SU-DHL-6 (cell line): ENCODE results near the gene ALKBH6.

Experiments
- H2AFZ ChIP-seq: fragments of 200-600 bp; sonication (generic); 2 replicates; pipeline ENCODE4 v1.6.1; 2014; ENCODE audit warnings: low read depth, mild to moderate bottlenecking, moderate library complexity, mixed read lengths, antibody characterized with exemption, low read length; ENCODE audit not compliant: severe bottlenecking
- H3F3A ChIP-seq: fragments of 200-600 bp; shearing (Covaris generic); 2 replicates; pipeline ENCODE4 v1.6.0; 2016; ENCODE audit warnings: antibody characterized with exemption, mild to moderate bottlenecking; ENCODE audit not compliant: insufficient read depth
- H3K27ac ChIP-seq: fragments of 200-600 bp; sonication (generic); 2 replicates; pipeline ENCODE4 v1.5.1; 2016; ENCODE audit warnings: low read depth, mild to moderate bottlenecking, low read length, moderate library complexity, mixed read lengths
- H3K27me3 ChIP-seq: fragments of 200-600 bp; sonication (generic), shearing (Covaris generic); 2 replicates; pipeline ENCODE4 v1.6.0; 2014; ENCODE audit warnings: mild to moderate bottlenecking, low read length
- H3K36me3 ChIP-seq: fragments of 200-600 bp; sonication (generic); 2 replicates; pipeline ENCODE4 v1.6.1; 2014; ENCODE audit warnings: mild to moderate bottlenecking, low read length, mixed read lengths
- H3K4me2 ChIP-seq: fragments of 300-600, 200-600 bp; shearing (Covaris generic), sonication (generic); 2 replicates; pipeline ENCODE4 v1.6.0; 2014; ENCODE audit warnings: low read length, low read depth, mild to moderate bottlenecking; ENCODE audit not compliant: poor library complexity, severe bottlenecking
- H3K4me3 ChIP-seq: fragments of 200-600 bp; sonication (generic); 2 replicates; pipeline ENCODE4 v1.5.1; 2014; ENCODE audit warnings: antibody characterized with exemption, low read length, mild to moderate bottlenecking, mixed read lengths; ENCODE audit not compliant: insufficient read depth, poor library complexity, severe bottlenecking
- H3K79me2 ChIP-seq: fragments of 200-600 bp; sonication (generic); 2 replicates; pipeline ENCODE4 v1.6.1; 2014; ENCODE audit warnings: mild to moderate bottlenecking, low read length, moderate library complexity; ENCODE audit not compliant: insufficient read depth
- H3K9ac ChIP-seq: fragments of 200-600 bp; sonication (generic); 2 replicates; pipeline ENCODE4 v1.7.0; 2014; ENCODE audit warnings: mild to moderate bottlenecking, low read length
- H3K9me2 ChIP-seq: fragments of 200-600 bp; sonication (generic); replicated peaks from 2 replicates; pipeline ENCODE4 v1.6.1; 2014; ENCODE audit warnings: low read length; ENCODE audit not compliant: insufficient read depth
- H3K9me3 ChIP-seq: fragments of 200-600 bp; sonication (generic); 2 replicates; pipeline ENCODE4 v1.6.1; 2014; ENCODE audit warnings: low read length, mixed read lengths; ENCODE audit not compliant: insufficient read depth
- H4K20me1 ChIP-seq: fragments of 200-600 bp; sonication (generic); 2 replicates; pipeline ENCODE4 v1.6.1; 2014; ENCODE audit warnings: low read depth, mild to moderate bottlenecking, antibody characterized with exemption, low read length, moderate library complexity, mixed read lengths
- CTCF ChIP-seq: fragments of 200-600 bp; sonication (generic); IDR thresholded peaks from one replicate; pipeline ENCODE4 v1.5.1; 2017; ENCODE audit warnings: antibody characterized with exemption, mild to moderate bottlenecking, low read length, moderate library complexity; ENCODE audit not compliant: insufficient read depth, poor library complexity, severe bottlenecking
- EZH2phosphoT487 ChIP-seq: fragments of 200-600 bp; sonication (generic), shearing (Covaris generic); conservative IDR thresholded peaks from 2 replicates; pipeline ENCODE4 v1.6.1; 2018; ENCODE audit warnings: mild to moderate bottlenecking, antibody characterized with exemption, low read length, moderate library complexity, mixed read lengths

ALKBH6 gene

GRCh38 chr19:36027696-36028095, 13.7 kb upstream of the ALKBH6 start:
- TF ChIP-seq CTCF = no peak
- no peak for TF ChIP-seq EZH2phosphoT487
- H2AFZ ChIP-seq = no peak overlapping the region

DNA sequence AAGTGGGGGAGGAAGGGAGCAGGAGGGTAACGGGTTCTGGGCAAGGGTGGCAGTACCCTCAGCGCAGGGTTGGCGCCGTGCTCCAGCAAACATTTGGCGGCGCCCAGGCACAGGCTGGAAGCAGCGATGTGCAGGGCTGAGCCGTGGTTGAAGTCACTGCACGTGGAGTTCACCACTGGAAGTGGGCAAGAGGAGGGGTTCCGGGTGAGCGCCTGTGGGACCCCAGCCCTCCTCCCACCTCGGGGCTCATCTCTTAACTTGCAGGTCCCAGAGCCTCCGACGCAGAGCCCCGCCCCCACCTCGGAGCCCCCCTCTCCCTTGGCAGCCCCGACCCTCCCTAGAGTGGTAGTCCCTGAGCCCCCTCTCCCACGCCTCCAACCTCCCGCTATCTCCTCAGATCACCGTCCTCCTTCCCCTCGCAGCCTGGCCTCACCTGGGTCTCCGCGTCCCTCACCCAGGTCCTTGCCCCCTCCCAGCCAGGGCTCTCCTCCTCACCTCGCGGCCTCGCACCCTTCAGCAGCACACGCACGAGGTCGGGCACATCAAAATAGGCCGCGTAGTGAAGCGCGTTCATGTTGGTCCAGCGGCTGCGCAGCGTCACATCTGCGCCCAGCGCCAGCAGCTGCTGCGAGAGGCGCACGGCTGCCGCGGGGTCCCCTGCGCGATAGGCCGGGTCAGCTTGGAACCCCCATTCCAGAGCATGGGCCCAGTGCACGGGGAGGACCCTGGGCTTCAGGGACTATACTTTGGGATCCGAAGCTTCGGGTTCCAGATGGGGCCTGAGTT, 12.3 kb upstream of the ALKBH6 start:
- no peak overlapping the region for H3K4me3 ChIP-seq
- H3K9me2 ChIP-seq = no peaks in the 10 kb centered on the region
- H3K9ac ChIP-seq = no peak overlapping the region
- H3K79me2 ChIP-seq = no peaks in the 10 kb centered on the region
- H3K4me2 ChIP-seq = no peak overlapping the region
- H2AFZ ChIP-seq = no peak overlapping the region
- no peaks in the 10 kb centered on the region for H3F3A ChIP-seq
- no peaks in the 10 kb centered on the region for H3K27me3 ChIP-seq
- H3K27ac ChIP-seq = no peak overlapping the region
- H4K20me1 ChIP-seq = no peaks in the 10 kb centered on the region
- TF ChIP-seq EZH2phosphoT487 (no peak), CTCF (no peak)
- no peaks in the 10 kb centered on the region for H3K36me3 ChIP-seq
- no peaks in the 10 kb centered on the region for H3K9me3 ChIP-seq

More at GRCh38 chr19:36027696-36028095, 13.7 kb upstream of the ALKBH6 start:
- Histone ChIP-seq H3K36me3 (no peaks in the 10 kb centered on the region), H4K20me1 (no peaks in the 10 kb centered on the region), H3K4me2 (no peak overlapping the region), H3K79me2 (no peaks in the 10 kb centered on the region), H3K27ac (no peak overlapping the region), H3K4me3 (no peak overlapping the region), H3K27me3 (no peaks in the 10 kb centered on the region), H3K9me3 (no peaks in the 10 kb centered on the region), H3F3A (no peaks in the 10 kb centered on the region), H3K9ac (no peak overlapping the region), H3K9me2 (no peaks in the 10 kb centered on the region)

DNA sequence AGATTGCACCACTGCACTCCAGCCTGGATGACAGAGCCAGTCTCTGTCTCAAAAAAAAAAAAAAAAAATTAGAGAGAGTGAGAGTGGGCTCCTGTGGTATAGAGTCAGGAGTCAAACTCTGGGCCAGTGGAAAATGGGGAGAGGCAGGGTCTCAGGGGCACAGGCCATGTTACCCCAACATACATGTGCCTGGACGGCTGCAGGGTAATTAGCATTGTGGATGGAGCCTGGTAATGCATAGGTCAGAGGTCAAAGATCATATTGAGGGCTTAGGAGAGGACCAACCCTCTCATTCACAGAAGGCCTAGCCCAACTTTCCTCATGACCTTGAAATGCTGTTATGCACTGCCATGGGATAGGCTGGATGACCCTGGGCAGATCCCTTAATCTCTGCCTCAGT, 11.5 kb upstream of the ALKBH6 start:
- Histone ChIP-seq H3K4me3 (no peak overlapping the region), H2AFZ (no peak overlapping the region), H3K9me3 (no peaks in the 10 kb centered on the region), H4K20me1 (no peaks in the 10 kb centered on the region), H3F3A (no peaks in the 10 kb centered on the region), H3K4me2 (no peak overlapping the region), H3K27ac (no peak overlapping the region), H3K36me3 (no peaks in the 10 kb centered on the region), H3K9me2 (no peaks in the 10 kb centered on the region), H3K27me3 (no peaks in the 10 kb centered on the region), H3K79me2 (no peaks in the 10 kb centered on the region), H3K9ac (no peak overlapping the region)
- TF ChIP-seq EZH2phosphoT487 = no peak
- no peak for TF ChIP-seq CTCF
